ENCODE results near the gene UPK3A.

UPK3A gene

DNA sequence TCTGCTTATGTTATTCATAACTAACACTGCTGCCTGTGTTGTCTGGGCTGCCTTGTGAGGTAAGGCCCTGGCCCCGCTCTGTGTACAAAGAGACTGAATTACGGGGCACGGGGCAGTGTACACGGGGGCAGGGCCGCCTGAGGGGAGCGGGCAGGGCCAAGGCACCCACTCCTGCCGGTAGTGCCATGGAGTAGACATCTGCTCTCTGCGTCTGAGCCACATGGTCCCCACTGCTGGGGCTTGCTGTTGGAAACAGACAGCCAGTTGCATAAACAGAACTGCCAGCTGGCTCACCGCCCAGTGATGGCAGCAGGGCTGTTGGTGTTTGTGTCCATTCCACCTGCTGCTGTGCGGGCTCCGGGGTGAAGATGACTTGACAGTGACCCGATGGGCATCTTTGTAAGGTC lies 44.8 kb downstream of the UPK3A start:
- no peak for DNase-seq (ENCODE audit: low read depth)

DNA sequence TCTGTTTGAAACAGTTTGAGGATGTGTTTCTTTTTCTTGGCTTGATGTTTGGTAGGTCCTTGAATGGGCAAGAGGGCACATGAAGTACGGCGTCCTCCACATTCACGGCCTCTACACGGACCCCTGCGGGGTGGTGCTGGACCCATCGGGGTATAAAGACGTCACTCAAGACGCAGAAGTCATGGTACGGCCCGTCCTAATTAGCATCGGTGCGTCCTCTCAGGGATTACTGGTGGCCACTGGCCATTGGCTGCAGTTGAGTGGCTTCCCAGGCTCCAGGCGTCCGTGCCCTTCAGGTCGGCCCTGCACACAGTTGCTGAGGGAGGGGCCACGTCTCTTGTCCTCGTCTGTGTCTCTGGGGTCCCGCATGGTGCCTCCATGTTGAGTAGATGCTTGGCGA lies 45.8 kb downstream of the UPK3A start:
- no peak for DNase-seq (ENCODE audit: low read depth)

DNA sequence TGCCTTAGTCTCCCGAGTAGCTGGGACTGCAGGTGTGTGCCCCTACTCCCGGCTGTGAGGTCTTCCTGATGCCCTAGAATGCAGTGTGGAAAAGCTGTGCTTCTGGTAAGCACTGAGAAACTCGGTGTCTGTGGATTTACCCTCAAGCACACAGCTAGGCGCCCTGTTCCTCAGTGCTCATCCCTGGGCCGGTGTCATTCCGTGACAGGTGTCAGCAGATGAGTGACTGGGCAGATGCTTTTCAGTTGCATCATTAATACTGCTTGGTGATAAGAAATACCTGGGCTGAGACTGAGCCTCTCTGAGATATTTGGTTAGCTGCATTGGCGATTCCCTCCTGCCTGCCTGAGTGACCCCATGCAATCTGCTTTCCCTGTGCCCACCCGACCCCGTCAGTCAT lies 46.7 kb downstream of the UPK3A start:
- DNase-seq (ENCODE audit: low read depth): no peak

DNA sequence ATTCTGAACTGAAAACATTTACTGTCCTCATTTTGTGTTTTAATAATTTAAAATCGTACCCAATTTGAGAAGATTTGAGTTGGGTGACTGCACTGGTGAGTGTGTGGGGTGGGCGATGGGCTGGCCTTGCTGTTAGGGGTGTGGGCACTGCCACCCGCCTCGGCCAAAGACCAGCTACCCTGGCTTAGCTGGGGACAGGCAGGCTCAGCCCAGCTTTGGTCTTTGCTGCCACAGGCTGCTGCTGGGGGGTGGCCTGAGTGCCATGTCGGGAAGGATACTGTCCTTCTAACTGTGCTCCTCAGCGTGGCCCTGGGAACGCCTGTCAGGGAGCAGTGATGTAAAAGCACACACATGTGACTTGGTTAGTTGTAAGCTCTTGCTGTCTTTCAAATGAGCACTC lies 47.3 kb downstream of the UPK3A start:
- DNase-seq (ENCODE audit: low read depth): no peak

DNA sequence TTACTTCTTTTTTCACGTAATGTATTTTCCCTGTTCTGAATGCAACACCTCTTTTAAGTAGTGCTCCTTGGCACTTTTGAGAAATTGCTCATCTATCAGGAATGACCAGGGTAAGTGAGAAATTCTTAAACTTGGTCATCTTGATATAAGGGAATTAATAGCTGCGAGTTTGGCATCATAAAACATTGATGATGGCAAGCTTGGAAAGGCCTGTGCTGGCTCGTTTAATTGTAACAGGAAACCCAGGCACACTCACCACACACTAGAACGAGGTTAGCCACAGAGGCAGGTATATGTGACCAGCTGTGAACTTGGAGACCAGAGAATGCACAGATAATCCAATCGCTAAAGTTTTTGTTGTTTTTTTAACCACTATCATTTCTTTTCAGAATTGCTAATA lies 49.3 kb downstream of the UPK3A start:
- DNase-seq (ENCODE audit: low read depth): no peak

- no peak for DNase-seq (ENCODE audit: low read depth)
Observed at GRCh38 chr22:45334528-45334927, 49.8 kb downstream of the UPK3A start.

GRCh38 chr22:45335021-45335818 lies 50.5 kb downstream of the UPK3A start:
- DNase-seq (ENCODE audit: low read depth): no peak

DNA sequence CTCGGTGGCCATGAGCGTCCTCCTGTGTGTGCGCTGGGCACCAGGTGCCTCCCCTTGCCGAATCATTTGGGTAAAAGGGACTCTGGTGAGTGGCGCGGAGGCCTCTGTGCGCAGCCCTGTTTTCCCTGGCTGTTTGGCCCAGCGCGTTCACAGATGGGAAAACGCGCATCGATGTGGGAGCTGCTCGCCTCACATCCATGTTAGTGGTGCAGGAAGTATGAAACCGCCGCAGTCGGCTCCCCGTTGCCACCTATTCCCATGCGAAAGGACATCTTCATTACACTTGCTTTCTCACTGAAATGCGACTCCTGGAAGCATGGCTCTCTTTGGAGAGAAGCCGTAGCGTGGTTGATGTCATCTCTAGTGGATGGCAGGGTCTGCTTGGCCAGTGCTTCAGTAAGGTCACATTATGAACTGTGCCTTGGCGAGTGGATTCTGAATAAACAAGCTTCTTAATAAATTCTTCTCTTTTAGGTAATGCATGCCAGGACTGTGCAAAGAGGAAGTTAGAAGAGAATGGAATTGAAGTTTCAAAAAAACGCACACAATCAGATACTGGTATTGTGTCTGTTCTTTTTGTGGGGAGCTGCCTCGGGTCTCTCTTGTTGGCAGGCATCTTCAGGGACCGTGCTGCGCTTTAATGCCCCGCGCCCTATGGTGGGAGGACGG lies 51.2 kb downstream of the UPK3A start:
- no peak for DNase-seq (ENCODE audit: low read depth)

- DNase-seq (ENCODE audit: low read depth): no peak
Observed at GRCh38 chr22:45336971-45337431, 52.3 kb downstream of the UPK3A start.

GRCh38 chr22:45337536-45337935 lies 52.8 kb downstream of the UPK3A start:
- DNase-seq (ENCODE audit: low read depth): no peak

DNA sequence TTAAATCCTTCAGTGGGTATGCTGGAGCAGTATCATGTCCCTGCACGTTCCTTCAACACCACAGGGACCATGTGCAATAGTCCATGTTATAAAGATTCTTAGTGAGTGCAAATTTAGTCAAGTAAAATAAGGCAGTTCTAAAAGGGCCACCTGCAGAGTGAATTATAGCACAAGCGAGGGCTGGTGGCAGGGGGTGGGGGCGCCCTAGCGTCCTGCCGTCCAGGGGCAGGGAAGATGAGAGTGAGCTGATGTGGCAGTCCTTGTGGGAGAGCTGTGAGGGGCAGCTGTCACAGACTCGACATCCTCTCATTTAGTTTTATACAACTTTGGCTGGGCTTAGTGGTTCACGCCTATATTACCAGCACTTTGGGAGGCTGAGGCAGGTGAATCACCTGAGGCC lies 54.0 kb downstream of the UPK3A start:
- DNase-seq (ENCODE audit: low read depth): no peak

GRCh38 chr22:45340323-45340722 lies 55.6 kb downstream of the UPK3A start:
- no peak for DNase-seq (ENCODE audit: low read depth)

- DNase-seq (ENCODE audit: low read depth): no peak
Observed at GRCh38 chr22:45341498-45341897, 56.7 kb downstream of the UPK3A start.

- DNase-seq (ENCODE audit: low read depth): no peak
Observed at GRCh38 chr22:45343143-45343542, 58.4 kb downstream of the UPK3A start.

- DNase-seq (ENCODE audit: low read depth): no peak
Observed at GRCh38 chr22:45344334-45344733, 59.6 kb downstream of the UPK3A start.
